Measurements from ENCODE around the gene ANKRD55. TPM values are rescaled to one million over a fixed set of nuclear protein-coding genes. Genes with fewer than 3 reads are reported as not detected.

The ANKRD55 gene
- total and polyA plus RNA-seq, 2 donors (not counting 1 experiment from before 2014, with no cell fraction given), result 0.07 TPM; not detected in 1

- CTCF ChIA-PET, result no interaction called here
- Histone ChIP-seq H3K4me1 (ENCODE audit: control insufficient read depth in 2 of 2, insufficient read depth in 2 of 2, low read length in 2 of 2) (no peaks in the 10 kb centered on the region), H4K20me1 (ENCODE audit: control insufficient read depth, insufficient read depth, low read length, poor library complexity, severe bottlenecking) (no peaks in the 10 kb centered on the region), H2AFZ (ENCODE audit: insufficient read depth, low read depth, low read length, poor library complexity, severe bottlenecking) (no peak overlapping the region), H3K27ac (ENCODE audit: low read length in 2 of 2) (no peak overlapping the region), H3K4me3 (ENCODE audit: control extremely low read depth in 1 of 5, extremely low read depth in 1 of 5, insufficient read depth in 1 of 5, low read depth in 2 of 5, low read length in 4 of 5) (no peak overlapping the region), H3K9ac (ENCODE audit: low read length) (no peak overlapping the region), H3K27me3 (replicated peaks in 1 of 4; ENCODE audit: control extremely low read depth in 1 of 4, control insufficient read depth in 3 of 4, insufficient read depth in 4 of 4, low read length in 3 of 4) (no peaks in the 10 kb centered on the region), H3K36me3 (replicated peaks in 1 of 2; ENCODE audit: control extremely low read depth in 1 of 2, control insufficient read depth in 1 of 2, extremely low read depth in 1 of 2, insufficient read depth in 2 of 2, low read length in 1 of 2) (no peaks in the 10 kb centered on the region), H3K4me2 (replicated peaks; ENCODE audit: low read depth, low read length, poor library complexity, severe bottlenecking) (no peak overlapping the region), H3K79me2 (ENCODE audit: control insufficient read depth, insufficient read depth, low read length) (no peaks in the 10 kb centered on the region), H3K9me3 (ENCODE audit: control extremely low read depth in 1 of 3, control insufficient read depth in 2 of 3, insufficient read depth in 1 of 3, low read length in 2 of 3) (no peaks in the 10 kb centered on the region)
- H3K4me1 Mint-ChIP-seq, result no peaks in the 10 kb centered on the region
- ATAC-seq (ENCODE audit: low read depth) (no peak), DNase-seq (no peak)
- no peaks in the 10 kb centered on the region for H3K9me3 Mint-ChIP-seq (ENCODE audit: insufficient read depth)
- WGBS (ENCODE audit: insufficient coverage), result 72% methylated on average over 3 of the region's 7 CpGs
- POLR2A ChIA-PET, result interaction anchor here (0.6 kb wide), 1 partner anchor 1571 kb away, joined by 12 read pairs; no protein-coding TSS in a partner anchor
- peaks cover 20% of the 10 kb centered on the region for H3K27me3 Mint-ChIP-seq
- no peak overlapping the region for H3K27ac Mint-ChIP-seq
- H3K4me3 Mint-ChIP-seq, result no peak overlapping the region
- intact Hi-C loops (cut with micrococcal nuclease), result no loop called here
- no peak for TF ChIP-seq EZH2 (IDR thresholded peaks at IDR 0.05; ENCODE audit: borderline replicate concordance, insufficient read depth, low read depth, low read length, poor library complexity, severe bottlenecking)
- TF ChIP-seq CTCF (IDR thresholded peaks at IDR 0.05), result no peak
Observed at GRCh38 chr5:56229111-56229510, 4.0 kb downstream of the ANKRD55 start.

- CTCF ChIA-PET, result interaction anchor here (0.7 kb wide), 1 partner anchor 290 kb away, joined by 3 read pairs; no protein-coding TSS in a partner anchor
- Mint-ChIP-seq H3K9me3 (ENCODE audit: insufficient read depth) (no peaks in the 10 kb centered on the region), H3K27me3 (peaks cover 21% of the 10 kb centered on the region), H3K27ac (no peak overlapping the region), H3K4me1 (no peaks in the 10 kb centered on the region), H3K4me3 (no peak overlapping the region)
- Histone ChIP-seq H3K79me2 (ENCODE audit: control insufficient read depth, insufficient read depth, low read length) (no peaks in the 10 kb centered on the region), H3K27me3 (replicated peaks in 1 of 4; ENCODE audit: control extremely low read depth in 1 of 4, control insufficient read depth in 3 of 4, insufficient read depth in 4 of 4, low read length in 3 of 4) (no peaks in the 10 kb centered on the region), H3K4me2 (replicated peaks; ENCODE audit: low read depth, low read length, poor library complexity, severe bottlenecking) (no peak overlapping the region), H3K36me3 (replicated peaks in 1 of 2; ENCODE audit: control extremely low read depth in 1 of 2, control insufficient read depth in 1 of 2, extremely low read depth in 1 of 2, insufficient read depth in 2 of 2, low read length in 1 of 2) (no peaks in the 10 kb centered on the region), H3K27ac (ENCODE audit: low read length in 2 of 2) (no peak overlapping the region), H3K4me3 (ENCODE audit: control extremely low read depth in 1 of 5, extremely low read depth in 1 of 5, insufficient read depth in 1 of 5, low read depth in 2 of 5, low read length in 4 of 5) (no peak overlapping the region), H4K20me1 (ENCODE audit: control insufficient read depth, insufficient read depth, low read length, poor library complexity, severe bottlenecking) (no peaks in the 10 kb centered on the region), H3K9me3 (ENCODE audit: control extremely low read depth in 1 of 3, control insufficient read depth in 2 of 3, insufficient read depth in 1 of 3, low read length in 2 of 3) (no peaks in the 10 kb centered on the region), H3K4me1 (ENCODE audit: control insufficient read depth in 2 of 2, insufficient read depth in 2 of 2, low read length in 2 of 2) (no peaks in the 10 kb centered on the region), H2AFZ (ENCODE audit: insufficient read depth, low read depth, low read length, poor library complexity, severe bottlenecking) (no peak overlapping the region), H3K9ac (ENCODE audit: low read length) (no peak overlapping the region)
- DNase-seq (no peak), ATAC-seq (ENCODE audit: low read depth) (no peak)
- WGBS (ENCODE audit: insufficient coverage), result 95% methylated on average over 5 of the region's 6 CpGs
- no peak for TF ChIP-seq EZH2 (IDR thresholded peaks at IDR 0.05; ENCODE audit: borderline replicate concordance, insufficient read depth, low read depth, low read length, poor library complexity, severe bottlenecking)
- TF ChIP-seq CTCF (IDR thresholded peaks at IDR 0.05), result no peak
- intact Hi-C loops (cut with micrococcal nuclease), result no loop called here
- POLR2A ChIA-PET, result no interaction called here
Observed at GRCh38 chr5:56228631-56229030, 4.5 kb downstream of the ANKRD55 start.

All from B cell (primary cell).